Left cardiac atrium (tissue), 4 donors: ENCODE data around the gene INHA. TPM values are rescaled to one million over a fixed set of nuclear protein-coding genes. Genes with fewer than 3 reads are reported as not detected.

Source experiments
- ATAC-seq, 2 donors: fragments of 200-7000 bp; cut with Tn5 transposase; one replicate each; pipeline ENCODE4 v1.9.1; 2020; ENCODE audit warnings: mild to moderate bottlenecking in 2 of 2, moderate library complexity in 2 of 2
- DNase-seq: peaks from one replicate; pipeline ENCODE4 v3.0.0-alpha.2; 2020
- intact Hi-C, 2 donors: fragments of 100-400 bp; cut with DNase I; formaldehyde crosslinking; loops; one replicate each; pipeline versions ENCODE4 v1.14.1 to v1.15.1; 2022 to 2023
- total RNA-seq, 2 donors: library from RNA; stranded (reverse); fragmentation: NEBNext Ultra II Directional; extraction: Animal tissue kit (Norgen Biotek cat#: 25700); gene quantifications; one replicate each; pipeline ENCODE4 v1.2.1, GENCODE V29; 2021
- donor health status: DM: no; HTN: yes; CAD: no.
- donor health status: DM: no; HTN: yes; CAD: no; lungs with severe emphysema.
- donor health status: DM: yes; HTN: yes; CAD: no.
- donor health status: Dilated cardiomyopathy.

The INHA gene
- total RNA-seq, 2 donors from 2014 or later, result 2.2 to 16.2 TPM

GRCh38 chr2:219553463-219553963 lies 18.6 kb upstream of the INHA start:
- DNase-seq, result no peak
- intact Hi-C loops, result no loop called here
- ATAC-seq, result no peak

- ATAC-seq (no peak), DNase-seq (no peak)
- intact Hi-C loops, result no loop called here
These were observed 17.8 kb upstream of the INHA start for GRCh38 chr2:219554350-219554749.

GRCh38 chr2:219555956-219556355 lies 16.2 kb upstream of the INHA start:
- ATAC-seq (no peak), DNase-seq (peak; percentile 18)
- intact Hi-C loops, result no loop called here

GRCh38 chr2:219556413-219556812 lies 15.7 kb upstream of the INHA start:
- no peak for DNase-seq
- intact Hi-C loops, result no loop called here
- no peak for ATAC-seq

- no peak for ATAC-seq
- intact Hi-C loops, result no loop called here
- DNase-seq, result peak; percentile 21
These were observed 14.8 kb upstream of the INHA start for GRCh38 chr2:219557320-219557719.

- DNase-seq (no peak), ATAC-seq (no peak)
- intact Hi-C loops, result no loop called here
These were observed 14.0 kb upstream of the INHA start for GRCh38 chr2:219557791-219558785.

GRCh38 chr2:219559156-219559915 lies 12.8 kb upstream of the INHA start:
- ATAC-seq (no peak), DNase-seq (no peak)
- intact Hi-C loops, result no loop called here

GRCh38 chr2:219560037-219560892 lies 11.8 kb upstream of the INHA start:
- DNase-seq, result no peak
- peak; percentile 4 to 13 for ATAC-seq
- intact Hi-C loops, result no loop called here

- no peak for ATAC-seq
- intact Hi-C loops, result no loop called here
These were observed 11.3 kb upstream of the INHA start for GRCh38 chr2:219560893-219561178.

GRCh38 chr2:219561179-219562048 lies 10.7 kb upstream of the INHA start:
- intact Hi-C loops, result no loop called here
- peak in 1 of 2 donors; percentile 25 for ATAC-seq
- DNase-seq, result no peak

More at GRCh38 chr2:219560893-219561178, 11.3 kb upstream of the INHA start:
- DNase-seq, result no peak

GRCh38 chr2:219562049-219563020 lies 9.8 kb upstream of the INHA start:
- intact Hi-C loops, result no loop called here
- no peak for DNase-seq

GRCh38 chr2:219563271-219563928 lies 8.7 kb upstream of the INHA start:
- DNase-seq (no peak), ATAC-seq (no peak)
- intact Hi-C loops, result no loop called here

More at GRCh38 chr2:219562049-219563020, 9.8 kb upstream of the INHA start:
- ATAC-seq, result no peak

GRCh38 chr2:219565130-219566080 lies 6.7 kb upstream of the INHA start:
- DNase-seq, result no peak
- no peak for ATAC-seq
- intact Hi-C loops, result no loop called here

GRCh38 chr2:219566640-219567039 lies 5.5 kb upstream of the INHA start:
- no peak for ATAC-seq
- no peak for DNase-seq
- intact Hi-C loops, result no loop called here

- ATAC-seq, result no peak
These were observed 5.0 kb upstream of the INHA start for GRCh38 chr2:219567131-219567530.

More at GRCh38 chr2:219567131-219567530, 5.0 kb upstream of the INHA start:
- intact Hi-C loops, result no loop called here
- no peak for DNase-seq
